Myocyte (in vitro differentiated cells): Measurements from ENCODE around the gene IFI30. TPM values are rescaled to one million over a fixed set of nuclear protein-coding genes. Genes with fewer than 3 reads are reported as not detected.
A peak's percentile ranks its signal among the peaks of the same experiment; 100 is the strongest.

Source experiments
- DNase-seq: peaks from one replicate; pipeline ENCODE4 v3.0.0-alpha.2; 2012; ENCODE audit warnings: low read depth
- polyA plus RNA-seq: library from polyadenylated mRNA; unstranded; fragments of >200 nt; gene quantifications from one replicate; pipeline ENCODE4 v1.2.1, GENCODE V29; 2012; ENCODE audit warnings: missing spikeins
- total RNA-seq: library from RNA; depleted of rRNA; stranded (reverse); fragments of >200 nt; gene quantifications from 2 replicates; pipeline ENCODE4 v1.2.3, GENCODE V29; 2014

Gene IFI30
- 0.73 and 6.5 TPM in 2 replicates for total RNA-seq
- 0.57 TPM for polyA plus RNA-seq

DNA sequence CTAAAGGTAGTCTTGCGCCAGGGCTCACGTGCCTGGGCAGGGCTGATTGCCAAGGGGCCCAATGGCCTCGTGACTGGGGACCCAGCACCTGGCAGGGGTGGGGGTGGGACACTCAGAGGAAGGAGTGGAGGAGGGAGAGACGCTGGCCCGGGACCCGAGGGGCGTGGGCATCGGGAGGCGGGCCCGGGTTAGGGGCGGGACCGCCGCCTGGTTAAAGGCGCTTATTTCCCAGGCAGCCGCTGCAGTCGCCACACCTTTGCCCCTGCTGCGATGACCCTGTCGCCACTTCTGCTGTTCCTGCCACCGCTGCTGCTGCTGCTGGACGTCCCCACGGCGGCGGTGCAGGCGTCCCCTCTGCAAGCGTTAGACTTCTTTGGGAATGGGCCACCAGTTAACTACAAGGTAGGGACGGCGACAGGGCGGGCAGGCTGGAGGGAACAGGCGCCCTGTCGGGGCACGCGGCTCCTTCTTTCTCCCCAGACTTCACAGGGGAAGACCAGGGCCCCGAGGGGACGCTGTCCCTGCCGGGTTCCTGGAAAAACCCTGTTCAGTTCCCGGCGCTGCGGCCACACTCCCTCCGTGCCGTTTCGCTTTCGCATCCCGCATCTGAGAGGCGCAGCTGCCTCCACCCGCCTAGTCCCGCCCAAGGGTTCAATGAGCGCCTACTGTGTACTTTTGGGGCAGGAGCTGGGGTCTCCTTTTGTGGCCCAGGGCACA is at the start of gene IFI30:
TSS of gene IFI30 (plus strand) at position 242 of the 717 bp plus-strand sequence. CDS start at position 271, 29 bp downstream.
- peak; percentile 54 for DNase-seq

DNA sequence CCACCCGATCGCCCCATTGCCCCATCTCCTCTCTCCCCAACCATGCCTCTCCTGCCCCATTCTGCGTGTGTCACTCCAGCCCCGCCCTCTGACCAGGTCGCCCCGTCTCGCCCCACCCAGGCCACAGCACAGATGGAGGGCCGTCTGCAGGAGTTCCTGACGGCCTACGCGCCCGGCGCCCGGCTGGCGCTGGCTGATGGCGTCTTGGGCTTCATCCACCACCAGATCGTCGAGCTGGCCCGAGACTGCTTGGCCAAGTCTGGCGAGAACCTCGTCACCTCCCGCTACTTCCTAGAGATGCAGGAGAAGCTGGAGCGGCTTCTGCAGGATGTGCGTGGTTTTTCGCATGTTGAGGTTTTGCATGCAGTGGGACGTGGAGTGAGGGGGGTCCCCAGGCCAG is 49.8 kb upstream of the IFI30 start:
- no peak for DNase-seq

DNA sequence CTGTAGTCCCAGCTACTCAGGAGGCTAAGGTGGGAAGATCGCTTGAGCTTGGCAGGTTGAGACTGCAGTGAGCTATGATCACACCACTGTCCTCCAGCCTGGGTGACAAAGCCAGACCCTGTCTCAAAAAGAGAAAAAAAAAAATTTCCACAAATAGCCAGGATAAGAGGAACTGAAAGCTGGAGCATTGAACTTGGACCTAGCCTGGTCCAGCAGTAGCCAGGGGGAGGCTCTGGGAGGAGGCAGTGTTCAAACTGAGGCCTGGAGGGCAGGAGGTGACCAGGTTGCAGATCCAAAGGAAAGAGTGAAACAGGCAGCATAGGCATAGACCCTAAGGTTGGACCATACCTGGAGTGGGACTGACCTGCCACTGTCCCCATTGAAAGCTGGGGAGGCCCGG is 47.5 kb upstream of the IFI30 start:
- DNase-seq, result no peak

GRCh38 chr19:18128044-18128443 is 45.6 kb upstream of the IFI30 start:
- DNase-seq, result no peak

DNA sequence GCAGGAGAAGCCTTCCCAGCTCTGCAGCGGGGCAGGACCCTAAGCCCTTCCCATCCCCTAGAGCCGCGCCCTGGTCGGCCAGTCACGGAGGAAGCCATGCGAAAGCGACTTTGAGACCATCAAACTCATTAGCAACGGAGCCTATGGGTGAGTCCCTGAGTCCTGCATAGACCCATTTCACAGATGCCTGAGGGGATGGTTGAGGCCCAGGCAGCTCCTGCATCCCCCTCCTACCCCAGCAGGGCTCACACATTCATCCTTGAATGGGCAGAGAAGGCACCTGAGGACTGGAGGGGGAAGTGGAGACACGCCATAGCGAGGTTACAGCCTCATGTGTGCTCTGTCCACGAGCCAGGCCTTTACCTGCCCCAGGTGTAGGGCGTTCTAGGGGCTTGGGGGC is 44.8 kb upstream of the IFI30 start:
- DNase-seq, result no peak

- DNase-seq, result no peak
These were observed 42.9 kb upstream of the IFI30 start for GRCh38 chr19:18130523-18131242.

- DNase-seq, result no peak
These were observed 41.6 kb upstream of the IFI30 start for GRCh38 chr19:18131841-18132596.

- no peak for DNase-seq
These were observed 37.7 kb upstream of the IFI30 start for GRCh38 chr19:18135712-18136584.

DNA sequence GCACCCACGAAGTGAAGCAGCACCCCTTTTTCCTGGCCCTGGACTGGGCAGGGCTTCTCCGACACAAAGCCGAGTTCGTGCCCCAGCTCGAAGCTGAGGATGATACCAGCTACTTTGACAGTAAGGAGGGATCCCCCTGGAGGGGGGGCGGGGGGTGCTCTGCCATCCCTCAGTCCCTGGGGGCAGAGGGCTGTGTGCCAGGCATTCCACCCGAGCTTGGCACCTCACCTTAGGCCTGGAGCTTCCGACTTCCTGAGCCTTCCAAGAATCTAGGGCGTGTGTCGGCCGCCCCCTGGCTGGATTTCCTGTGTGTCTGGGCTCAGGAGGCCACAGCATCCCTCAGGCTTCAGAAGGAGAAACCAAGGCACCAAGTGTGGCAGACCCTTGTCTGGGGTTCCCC is 36.4 kb upstream of the IFI30 start:
- DNase-seq, result no peak

DNA sequence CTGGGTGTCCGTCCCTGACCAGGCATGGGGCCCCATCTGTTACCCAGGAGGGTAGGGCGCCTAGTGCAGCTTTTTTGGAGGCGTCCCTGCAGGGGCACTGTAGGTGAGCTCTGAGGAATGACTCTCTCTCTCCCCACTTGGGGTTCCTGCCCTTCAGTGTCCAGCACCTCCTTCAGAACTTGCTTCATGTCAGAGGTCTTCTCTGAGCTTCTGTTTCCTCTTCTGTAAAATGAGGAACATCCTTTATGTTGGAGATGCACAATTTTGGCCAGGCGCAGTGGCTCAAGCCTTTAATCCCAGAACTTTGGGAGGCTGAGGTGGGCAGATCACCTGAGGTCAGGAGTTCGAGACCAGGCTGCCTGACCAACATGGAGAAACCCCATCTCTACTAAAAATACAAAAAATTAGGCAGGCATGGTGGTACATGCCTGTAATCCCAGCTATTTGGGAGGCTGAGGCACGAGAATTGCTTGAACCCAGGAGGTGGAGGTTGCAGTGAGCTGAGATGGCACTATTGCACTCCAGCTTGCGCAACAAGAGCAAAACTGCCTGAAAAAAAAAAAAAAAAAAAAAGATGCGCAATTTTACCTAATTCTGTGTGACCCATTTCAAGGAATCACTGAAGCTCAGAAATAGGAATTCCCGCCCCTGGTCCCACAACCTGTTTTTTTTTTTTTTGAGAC is 35.8 kb upstream of the IFI30 start:
- DNase-seq, result no peak

DNA sequence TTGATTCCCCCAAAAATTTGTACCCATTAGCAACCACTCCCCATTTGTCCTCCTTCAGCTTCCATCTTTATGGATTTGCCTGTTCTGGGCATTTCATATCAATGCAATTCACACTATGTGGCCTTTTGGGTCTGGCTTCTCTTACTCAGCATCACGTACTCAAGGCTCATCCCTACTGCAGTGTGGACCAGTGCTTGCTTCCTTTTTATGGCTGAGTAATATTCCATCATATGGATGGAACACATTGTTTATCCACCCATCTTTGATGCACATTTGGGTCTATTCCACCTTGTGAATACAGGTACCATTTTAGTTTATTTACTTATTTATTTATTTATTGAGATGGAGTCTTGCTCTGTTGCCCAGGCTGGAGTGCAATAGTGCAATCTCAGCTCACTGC is 33.1 kb upstream of the IFI30 start:
- DNase-seq, result no peak

DNA sequence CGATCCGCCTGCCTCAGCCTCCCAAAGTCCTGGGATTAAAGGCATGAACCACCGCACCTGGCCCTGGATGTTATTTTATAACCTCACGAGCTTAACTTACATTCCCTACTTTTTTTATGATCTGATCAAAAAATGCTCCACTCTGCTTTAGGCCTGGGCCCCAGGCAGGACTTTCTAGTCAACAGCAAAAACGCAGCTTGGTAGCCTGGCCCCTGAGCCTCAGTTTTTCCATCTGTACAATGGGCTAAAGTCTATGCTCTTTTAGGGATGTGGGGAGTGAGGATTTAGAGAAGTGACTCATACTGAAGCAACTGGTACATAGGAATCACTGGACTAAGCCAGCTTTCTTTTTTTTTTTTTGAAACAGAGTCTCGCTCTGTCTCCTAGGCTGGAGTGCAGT is 32.6 kb upstream of the IFI30 start:
- no peak for DNase-seq

DNA sequence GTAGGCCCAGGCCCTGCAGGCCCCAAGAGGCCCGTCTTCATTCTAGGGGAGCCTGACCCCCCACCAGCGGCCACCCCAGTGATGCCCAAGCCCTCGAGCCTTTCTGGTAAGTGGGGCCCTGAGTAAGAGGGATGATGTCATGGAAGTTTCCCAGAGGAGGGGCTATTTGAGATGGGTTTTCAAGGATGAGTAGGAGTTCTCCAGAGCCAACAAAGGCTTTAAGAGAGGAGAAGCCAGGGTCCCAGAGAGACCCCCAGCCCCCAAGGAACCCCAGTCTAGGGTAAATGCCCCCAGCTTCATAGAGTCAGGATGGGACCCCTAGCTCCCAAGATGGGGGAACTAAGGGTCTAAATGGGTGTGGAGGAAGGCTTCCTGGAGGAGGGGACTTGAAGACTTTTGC is 29.7 kb upstream of the IFI30 start:
- no peak for DNase-seq

DNA sequence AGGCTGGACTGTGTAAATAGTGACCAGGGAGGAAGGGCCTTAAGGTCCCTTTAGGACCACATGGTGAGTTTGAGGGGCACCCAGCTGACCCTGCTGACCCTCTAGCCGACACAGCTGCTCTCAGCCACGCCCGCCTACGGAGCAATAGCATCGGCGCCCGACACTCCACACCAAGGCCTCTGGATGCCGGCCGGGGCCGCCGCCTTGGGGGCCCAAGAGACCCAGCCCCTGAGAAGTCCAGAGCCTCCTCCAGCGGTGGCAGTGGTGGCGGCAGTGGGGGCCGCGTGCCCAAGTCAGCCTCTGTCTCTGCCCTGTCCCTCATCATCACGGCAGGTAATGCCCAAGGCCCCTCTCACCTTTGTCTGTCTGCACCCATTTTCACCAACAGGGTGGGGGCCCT is 29.3 kb upstream of the IFI30 start:
- DNase-seq, result no peak

GRCh38 chr19:18144906-18145305 is 28.7 kb upstream of the IFI30 start:
- DNase-seq, result no peak

DNA sequence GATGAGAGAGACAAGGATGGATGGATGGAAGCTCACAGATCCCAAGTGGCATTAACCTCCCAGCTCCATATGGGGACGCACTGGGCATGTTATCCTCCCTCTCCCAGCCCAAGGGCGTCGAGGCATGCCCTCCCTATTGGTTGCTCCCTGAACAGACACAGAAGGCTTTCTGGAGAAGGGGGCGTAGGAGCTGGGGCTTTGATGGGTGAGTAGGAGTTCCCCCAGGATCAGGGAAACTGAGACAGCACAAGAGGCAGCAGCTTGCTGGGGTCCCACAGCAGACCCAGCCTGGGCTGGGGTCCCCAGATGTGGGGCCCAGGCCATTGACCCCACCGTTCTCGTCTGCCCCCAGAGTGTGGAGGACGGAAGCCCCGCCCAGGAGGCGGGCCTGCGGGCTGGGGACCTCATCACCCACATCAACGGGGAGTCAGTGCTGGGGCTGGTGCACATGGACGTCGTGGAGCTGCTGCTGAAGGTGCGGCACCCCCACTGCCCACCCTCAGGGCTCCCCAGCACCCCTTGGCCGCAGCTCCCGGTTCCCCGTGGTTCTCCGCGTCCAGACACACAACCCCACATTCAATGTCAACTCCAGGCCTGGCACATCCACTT is 28.1 kb upstream of the IFI30 start:
- no peak for DNase-seq

DNA sequence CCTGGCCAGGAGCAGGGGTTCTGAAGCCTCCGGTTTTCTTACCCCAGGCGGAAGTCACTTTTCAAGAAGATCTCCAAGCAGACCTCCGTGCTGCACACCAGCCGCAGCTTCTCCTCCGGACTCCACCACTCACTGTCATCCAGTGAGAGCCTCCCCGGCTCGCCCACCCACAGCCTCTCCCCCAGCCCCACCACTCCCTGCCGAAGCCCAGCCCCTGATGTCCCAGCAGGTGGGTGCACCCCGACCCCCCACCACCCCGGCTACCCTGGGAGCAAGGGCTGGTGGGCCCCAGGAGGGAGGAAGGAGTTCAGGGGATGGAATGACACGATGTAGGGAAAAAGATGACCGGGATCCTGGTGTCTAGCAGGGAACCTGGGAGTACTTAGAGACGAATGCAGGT is 26.2 kb upstream of the IFI30 start:
- no peak for DNase-seq

DNA sequence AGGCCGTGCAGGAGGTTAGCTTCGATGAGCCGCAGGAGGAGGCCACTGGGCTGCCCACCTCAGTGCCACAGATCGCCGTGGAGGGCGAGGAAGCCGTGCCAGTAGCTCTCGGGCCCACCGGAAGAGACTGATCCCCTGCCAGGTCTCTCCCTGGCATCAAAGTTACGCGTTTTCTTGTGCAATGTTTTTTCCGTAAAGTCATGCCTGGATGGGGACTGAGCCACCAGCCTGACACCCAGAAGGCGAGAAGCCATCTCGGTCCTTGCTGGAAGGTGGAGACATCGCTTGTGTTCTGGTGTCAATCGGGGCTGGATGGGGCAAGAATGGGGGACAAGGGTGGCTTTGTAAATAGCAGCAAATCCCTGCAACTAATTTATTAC is 24.0 kb upstream of the IFI30 start:
- no peak for DNase-seq

DNA sequence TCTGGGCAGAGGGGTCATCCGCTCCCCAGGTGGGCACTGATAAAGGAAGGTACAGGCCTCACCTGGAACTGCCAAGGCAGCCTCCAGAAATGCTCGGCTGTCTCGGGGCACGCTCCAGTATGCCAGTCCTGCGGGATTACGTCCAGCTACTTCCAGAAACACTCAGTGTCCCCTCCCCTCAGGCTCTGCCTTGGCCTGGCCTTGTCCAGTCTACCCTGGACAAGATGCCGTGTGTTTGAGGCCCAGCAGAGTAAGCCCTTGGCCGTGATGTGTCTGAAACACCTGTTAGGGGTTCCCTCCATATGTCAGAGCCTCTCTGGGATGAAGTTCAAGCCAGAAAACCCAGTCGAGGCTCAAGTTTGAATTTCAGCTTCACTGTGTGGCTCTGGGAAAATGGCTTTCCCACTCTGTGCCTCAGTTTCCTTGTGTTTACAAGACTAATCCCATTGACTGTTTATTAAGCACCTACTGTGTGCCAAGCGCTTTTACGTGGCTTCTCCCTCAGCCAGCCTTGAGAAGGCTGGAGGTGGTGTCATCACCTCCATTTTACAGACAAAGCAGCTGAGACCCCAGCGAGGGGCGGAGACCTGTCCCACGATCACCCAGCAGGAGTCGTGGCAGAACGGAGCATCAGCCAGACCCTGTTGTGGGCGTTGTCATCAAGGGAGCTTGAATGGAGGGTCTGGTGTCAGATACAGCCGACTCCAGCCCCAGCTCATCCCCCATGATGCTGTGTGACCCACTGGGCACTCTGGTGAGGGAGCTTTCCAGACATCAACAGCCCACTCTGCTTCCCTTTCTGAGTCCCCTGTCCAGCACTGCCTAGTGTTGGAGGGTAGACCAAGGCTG is 22.6 kb upstream of the IFI30 start:
- DNase-seq, result peak; percentile 33
